HK-2 (cell line): ENCODE data around the gene MAD2L1BP.
A peak's percentile ranks its signal among the peaks of the same experiment; 100 is the strongest.
"Not testable (repeated sequence)": the region's sequence is repeated elsewhere in the genome, so short reads cannot be mapped to it uniquely, and the experiment has no call there.

Experiments
- DNase-seq: peaks from one replicate; pipeline ENCODE4 v3.0.0-alpha.2; 2018; ENCODE audit not compliant: unreplicated experiment

MAD2L1BP gene

GRCh38 chr6:43635387-43636307, at the start of gene MAD2L1BP:
Gene MAD2L1BP, plus strand, starts transcription at chr6:43635840. Its CDS starts 36 bp downstream, at chr6:43635876.
- peak; percentile 80 for DNase-seq

GRCh38 chr6:43588194-43588593, 47.4 kb upstream of the MAD2L1BP start:
- no peak for DNase-seq

GRCh38 chr6:43589564-43589963, 46.1 kb upstream of the MAD2L1BP start:
- not testable (repeated sequence) for DNase-seq

GRCh38 chr6:43593938-43594337, 41.7 kb upstream of the MAD2L1BP start:
- no peak for DNase-seq

- no peak for DNase-seq
Measured at GRCh38 chr6:43600595-43600994, 35.0 kb upstream of the MAD2L1BP start.

- no peak for DNase-seq
Measured at GRCh38 chr6:43604174-43604573, 31.5 kb upstream of the MAD2L1BP start.

GRCh38 chr6:43606019-43606418, 29.6 kb upstream of the MAD2L1BP start:
- no peak for DNase-seq

GRCh38 chr6:43608310-43608763, 27.3 kb upstream of the MAD2L1BP start:
- peak; percentile 60 for DNase-seq

- no peak for DNase-seq
Measured at GRCh38 chr6:43608807-43609206, 26.8 kb upstream of the MAD2L1BP start.

GRCh38 chr6:43609402-43609801, 26.2 kb upstream of the MAD2L1BP start:
- no peak for DNase-seq

GRCh38 chr6:43610431-43610830, 25.2 kb upstream of the MAD2L1BP start:
- no peak for DNase-seq

GRCh38 chr6:43613721-43614395, 21.8 kb upstream of the MAD2L1BP start:
- no peak for DNase-seq

GRCh38 chr6:43614396-43614730, 21.3 kb upstream of the MAD2L1BP start:
- no peak for DNase-seq

- DNase-seq = no peak
Measured at GRCh38 chr6:43616725-43617472, 18.7 kb upstream of the MAD2L1BP start.

- DNase-seq = no peak
Measured at GRCh38 chr6:43621078-43621835, 14.4 kb upstream of the MAD2L1BP start.

GRCh38 chr6:43621836-43622180, 13.8 kb upstream of the MAD2L1BP start:
- no peak for DNase-seq

- DNase-seq = no peak
Measured at GRCh38 chr6:43622541-43622940, 13.1 kb upstream of the MAD2L1BP start.

- DNase-seq = no peak
Measured at GRCh38 chr6:43623880-43624785, 11.5 kb upstream of the MAD2L1BP start.

GRCh38 chr6:43624786-43625288, 10.8 kb upstream of the MAD2L1BP start:
- DNase-seq = no peak

- DNase-seq = no peak
Measured at GRCh38 chr6:43625393-43625992, 10.1 kb upstream of the MAD2L1BP start.
